OCI-LY3 (cell line): ENCODE results near the gene SLC35F3.

Experiments used
- H2AFZ ChIP-seq: fragments of 200-600, 300-600 bp; shearing (Covaris generic); 2 replicates; pipeline ENCODE4 v1.6.0; 2014; ENCODE audit warnings: antibody characterized with exemption, low read depth, low read length
- H3K27ac ChIP-seq: fragments of 200-600, 300-600 bp; sonication (generic); 2 replicates; pipeline ENCODE4 v1.5.1; 2014; ENCODE audit warnings: mild to moderate bottlenecking, low read length, moderate library complexity, mixed read lengths
- H3K27me3 ChIP-seq: fragments of 200-600, 300-600 bp; sonication (generic); 2 replicates; pipeline ENCODE4 v1.6.1; 2014; ENCODE audit warnings: low read depth, low read length, mixed read lengths
- H3K36me3 ChIP-seq: fragments of 200-600, 300-600 bp; sonication (generic); replicated peaks from 2 replicates; pipeline ENCODE3; 2014; ENCODE audit warnings: low read depth, low read length, mixed read lengths
- H3K4me1 ChIP-seq: fragments of 300-600, 200-600 bp; sonication (generic); 2 replicates; pipeline ENCODE4 v1.6.1; 2014; ENCODE audit warnings: low read length, mixed read lengths
- H3K4me2 ChIP-seq: fragments of 200-600, 300-600 bp; sonication (generic); 2 replicates; pipeline ENCODE4 v1.6.1; 2014; ENCODE audit warnings: low read length, mixed read lengths
- H3K4me3 ChIP-seq: fragments of 300-600, 200-600 bp; sonication (generic); 2 replicates; pipeline ENCODE4 v1.5.1; 2014; ENCODE audit warnings: antibody characterized with exemption, mild to moderate bottlenecking, low read length, moderate library complexity
- H3K79me2 ChIP-seq: fragments of 300-600, 200-600 bp; shearing (Covaris generic); 2 replicates; pipeline ENCODE4 v1.6.1; 2014; ENCODE audit warnings: mild to moderate bottlenecking, low read length, mixed read lengths
- H3K9ac ChIP-seq: fragments of 300-600, 200-600 bp; shearing (Covaris generic); 2 replicates; pipeline ENCODE4 v1.6.0; 2014; ENCODE audit warnings: mild to moderate bottlenecking, low read length, moderate library complexity
- H3K9me3 ChIP-seq: fragments of 200-600, 300-600 bp; shearing (Covaris generic); 2 replicates; pipeline ENCODE4 v1.6.1; 2014; ENCODE audit warnings: low read length, mixed read lengths; ENCODE audit not compliant: insufficient read depth
- H4K20me1 ChIP-seq: fragments of 200-600, 300-600 bp; sonication (generic); 2 replicates; pipeline ENCODE4 v1.6.1; 2016; ENCODE audit warnings: low read length, mixed read lengths; ENCODE audit not compliant: insufficient read depth
- EZH2phosphoT487 ChIP-seq: fragments of 200-600 bp; shearing (Covaris generic); IDR thresholded peaks from 2 replicates; pipeline ENCODE4 v1.6.1; 2018; ENCODE audit warnings: antibody characterized with exemption, mixed run types, low read depth
- TF ChIP-seq, protein P1 (sequence below): fragments of 200-600, 300-600 bp; sonication (generic); IDR thresholded peaks from 2 replicates; pipeline ENCODE4 v1.5.1; 2014; ENCODE audit warnings: antibody characterized with exemption, low read length, low read depth

SLC35F3 gene

GRCh38 chr1:234231893-234232276, 327.4 kb downstream of the SLC35F3 start:
- Histone ChIP-seq H4K20me1 (no peaks in the 10 kb centered on the region), H2AFZ (no peak overlapping the region), H3K27me3 (peaks cover 44% of the 10 kb centered on the region), H3K36me3 (no peaks in the 10 kb centered on the region), H3K4me2 (no peak overlapping the region), H3K27ac (no peak overlapping the region), H3K9ac (no peak overlapping the region), H3K4me3 (no peak overlapping the region), H3K79me2 (no peaks in the 10 kb centered on the region), H3K4me1 (peaks cover 11% of the 10 kb centered on the region), H3K9me3 (no peaks in the 10 kb centered on the region)
- TF ChIP-seq, protein P1, sequence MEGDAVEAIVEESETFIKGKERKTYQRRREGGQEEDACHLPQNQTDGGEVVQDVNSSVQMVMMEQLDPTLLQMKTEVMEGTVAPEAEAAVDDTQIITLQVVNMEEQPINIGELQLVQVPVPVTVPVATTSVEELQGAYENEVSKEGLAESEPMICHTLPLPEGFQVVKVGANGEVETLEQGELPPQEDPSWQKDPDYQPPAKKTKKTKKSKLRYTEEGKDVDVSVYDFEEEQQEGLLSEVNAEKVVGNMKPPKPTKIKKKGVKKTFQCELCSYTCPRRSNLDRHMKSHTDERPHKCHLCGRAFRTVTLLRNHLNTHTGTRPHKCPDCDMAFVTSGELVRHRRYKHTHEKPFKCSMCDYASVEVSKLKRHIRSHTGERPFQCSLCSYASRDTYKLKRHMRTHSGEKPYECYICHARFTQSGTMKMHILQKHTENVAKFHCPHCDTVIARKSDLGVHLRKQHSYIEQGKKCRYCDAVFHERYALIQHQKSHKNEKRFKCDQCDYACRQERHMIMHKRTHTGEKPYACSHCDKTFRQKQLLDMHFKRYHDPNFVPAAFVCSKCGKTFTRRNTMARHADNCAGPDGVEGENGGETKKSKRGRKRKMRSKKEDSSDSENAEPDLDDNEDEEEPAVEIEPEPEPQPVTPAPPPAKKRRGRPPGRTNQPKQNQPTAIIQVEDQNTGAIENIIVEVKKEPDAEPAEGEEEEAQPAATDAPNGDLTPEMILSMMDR, result no peak
- TF ChIP-seq EZH2phosphoT487, result no peak

DNA sequence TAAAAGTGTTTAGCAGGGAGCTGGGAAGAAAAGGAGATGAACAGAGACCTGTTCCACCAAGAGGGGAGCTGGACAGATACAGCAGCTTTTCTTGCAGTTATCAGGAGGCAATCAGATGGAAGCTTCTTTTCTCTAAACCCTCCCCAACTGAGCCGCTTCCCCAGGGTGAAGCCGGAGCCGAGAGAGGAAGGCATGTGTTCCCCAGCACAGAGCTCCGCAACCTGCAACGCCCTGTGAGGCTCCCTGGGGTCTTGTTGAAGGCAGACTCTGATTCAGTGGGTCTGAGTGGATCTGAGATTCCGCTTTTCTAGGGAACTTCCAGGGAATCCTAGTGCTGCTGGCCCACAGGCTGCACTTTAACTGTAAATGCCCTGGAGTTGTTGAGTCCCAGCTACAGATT, 329.7 kb downstream of the SLC35F3 start:
- peaks cover 35% of the 10 kb centered on the region for H3K27me3 ChIP-seq
- no peaks in the 10 kb centered on the region for H3K79me2 ChIP-seq
- no peak overlapping the region for H3K9ac ChIP-seq
- H2AFZ ChIP-seq, result no peak overlapping the region
- H3K4me3 ChIP-seq, result no peak overlapping the region
- no peak overlapping the region for H3K27ac ChIP-seq
- no peaks in the 10 kb centered on the region for H4K20me1 ChIP-seq
- no peak for TF ChIP-seq EZH2phosphoT487
- TF ChIP-seq, protein P1, result no peak
- H3K4me1 ChIP-seq, result peaks cover 11% of the 10 kb centered on the region
- no peaks in the 10 kb centered on the region for H3K9me3 ChIP-seq
- H3K36me3 ChIP-seq, result no peaks in the 10 kb centered on the region
- no peak overlapping the region for H3K4me2 ChIP-seq

DNA sequence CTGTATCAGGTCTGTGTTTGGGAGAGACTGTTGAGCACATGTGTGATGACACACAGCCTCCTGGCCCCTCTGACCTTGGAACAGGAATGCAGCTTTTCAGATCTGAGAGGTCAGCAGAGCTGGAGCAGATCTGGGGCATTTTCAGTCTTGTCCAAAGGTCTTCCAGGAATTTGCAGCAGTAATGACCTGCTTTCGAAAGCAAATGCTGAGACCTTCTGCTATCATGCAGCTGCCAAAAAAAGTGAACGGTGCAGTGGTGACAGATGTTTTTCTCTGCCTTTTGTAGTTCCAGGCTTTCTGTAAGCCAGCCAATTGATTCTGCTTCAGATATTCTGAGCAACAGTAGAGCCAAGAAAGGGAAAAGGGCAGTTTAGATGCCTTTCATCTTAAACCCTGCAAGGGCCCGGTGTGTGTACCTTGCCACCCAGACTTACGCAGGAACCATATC, 331.0 kb downstream of the SLC35F3 start:
- no peak overlapping the region for H3K9ac ChIP-seq
- H3K27ac ChIP-seq, result no peak overlapping the region
- no peak for TF ChIP-seq EZH2phosphoT487
- TF ChIP-seq, protein P1, result no peak
- H3K79me2 ChIP-seq, result no peaks in the 10 kb centered on the region
- H3K4me1 ChIP-seq, result peaks cover 11% of the 10 kb centered on the region
- no peaks in the 10 kb centered on the region for H3K36me3 ChIP-seq
- no peaks in the 10 kb centered on the region for H4K20me1 ChIP-seq
- H3K4me2 ChIP-seq, result no peak overlapping the region
- H3K9me3 ChIP-seq, result no peaks in the 10 kb centered on the region
- peaks cover 24% of the 10 kb centered on the region for H3K27me3 ChIP-seq
- H3K4me3 ChIP-seq, result no peak overlapping the region
- H2AFZ ChIP-seq, result no peak overlapping the region

- H3K4me2 ChIP-seq, result no peak overlapping the region
- no peaks in the 10 kb centered on the region for H4K20me1 ChIP-seq
- H3K27me3 ChIP-seq, result peaks cover 23% of the 10 kb centered on the region
- H3K9ac ChIP-seq, result no peak overlapping the region
- H3K79me2 ChIP-seq, result no peaks in the 10 kb centered on the region
- no peak overlapping the region for H3K4me3 ChIP-seq
- TF ChIP-seq EZH2phosphoT487, result no peak
- TF ChIP-seq, protein P1, result no peak
- H3K27ac ChIP-seq, result no peak overlapping the region
- no peaks in the 10 kb centered on the region for H3K9me3 ChIP-seq
- no peaks in the 10 kb centered on the region for H3K36me3 ChIP-seq
- peaks cover 11% of the 10 kb centered on the region for H3K4me1 ChIP-seq
- H2AFZ ChIP-seq, result no peak overlapping the region
Measured at GRCh38 chr1:234237393-234237792, 332.9 kb downstream of the SLC35F3 start.
